Activated T-cell treated with anti-CD3 and anti-CD28 coated beads, Interleukin-2, amount 50 U/mL, for 24 hours (primary cell): ENCODE data around the gene PRR22.

Experiments used
- DNase-seq: peaks from one replicate; pipeline ENCODE4 v3.0.0-alpha.2; 2020
- H3K27ac Mint-ChIP-seq: 2 replicates; pipeline ENCODE4 v1.8.0; 2020; ENCODE audit warnings: mild to moderate bottlenecking, mixed read lengths
- H3K27me3 Mint-ChIP-seq: 2 replicates; pipeline ENCODE4 v1.8.0; 2020; ENCODE audit warnings: mixed read lengths
- H3K36me3 Mint-ChIP-seq: 2 replicates; pipeline ENCODE4 v1.8.0; 2020; ENCODE audit warnings: low read depth, mixed read lengths
- H3K4me1 Mint-ChIP-seq: 2 replicates; pipeline ENCODE4 v1.8.0; 2020; ENCODE audit warnings: low read depth, mixed read lengths
- H3K4me3 Mint-ChIP-seq: 2 replicates; pipeline ENCODE4 v1.8.0; 2020; ENCODE audit warnings: mild to moderate bottlenecking, moderate library complexity, mixed read lengths
- H3K9me3 Mint-ChIP-seq: 2 replicates; pipeline ENCODE4 v1.8.0; 2020; ENCODE audit warnings: mixed read lengths

PRR22 gene

GRCh38 chr19:5784581-5785147, at the start of gene PRR22:
Gene PRR22 (minus strand): TSS chr19:5784746. CDS start chr19:5784660, 86 bp downstream.
- H3K9me3 Mint-ChIP-seq = no peaks in the 10 kb centered on the region
- H3K27ac Mint-ChIP-seq = no peak within 1 kb of the TSS
- no peak within 1 kb of the TSS for H3K4me3 Mint-ChIP-seq
- DNase-seq = no peak
- peaks cover 59% of the 10 kb centered on the region for H3K36me3 Mint-ChIP-seq
- peaks cover 8% of the 10 kb centered on the region for H3K4me1 Mint-ChIP-seq
- H3K27me3 Mint-ChIP-seq = no peaks in the 10 kb centered on the region

GRCh38 chr19:5832527-5833216, 48.1 kb upstream of the PRR22 start:
- no peak overlapping the region for H3K4me3 Mint-ChIP-seq
- H3K27me3 Mint-ChIP-seq = peaks cover 13% of the 10 kb centered on the region
- H3K9me3 Mint-ChIP-seq = no peaks in the 10 kb centered on the region
- H3K4me1 Mint-ChIP-seq = peaks cover 9% of the 10 kb centered on the region
- no peak overlapping the region for H3K27ac Mint-ChIP-seq
- H3K36me3 Mint-ChIP-seq = peaks cover 8% of the 10 kb centered on the region
- no peak for DNase-seq

GRCh38 chr19:5832061-5832460, 47.5 kb upstream of the PRR22 start:
- Mint-ChIP-seq H3K27me3 (peaks cover 8% of the 10 kb centered on the region), H3K36me3 (peaks cover 8% of the 10 kb centered on the region), H3K9me3 (no peaks in the 10 kb centered on the region), H3K4me3 (no peak overlapping the region), H3K4me1 (peaks cover 11% of the 10 kb centered on the region), H3K27ac (no peak overlapping the region)
- no peak for DNase-seq

- no peak overlapping the region for H3K4me3 Mint-ChIP-seq
- no peaks in the 10 kb centered on the region for H3K9me3 Mint-ChIP-seq
- DNase-seq = no peak
- H3K27ac Mint-ChIP-seq = no peak overlapping the region
- peaks cover 6% of the 10 kb centered on the region for H3K27me3 Mint-ChIP-seq
- H3K36me3 Mint-ChIP-seq = peaks cover 8% of the 10 kb centered on the region
- peaks cover 19% of the 10 kb centered on the region for H3K4me1 Mint-ChIP-seq
Measured at GRCh38 chr19:5831159-5831558, 46.6 kb upstream of the PRR22 start.

- Mint-ChIP-seq H3K4me1 (peaks cover 20% of the 10 kb centered on the region), H3K36me3 (peaks cover 8% of the 10 kb centered on the region), H3K9me3 (no peaks in the 10 kb centered on the region), H3K27ac (peak overlapping the region; percentile 68), H3K4me3 (peak overlapping the region; percentile 100), H3K27me3 (peaks cover 6% of the 10 kb centered on the region)
- DNase-seq = no peak
Measured at GRCh38 chr19:5829567-5830310, 45.2 kb upstream of the PRR22 start.

- peaks cover 8% of the 10 kb centered on the region for H3K36me3 Mint-ChIP-seq
- no peaks in the 10 kb centered on the region for H3K9me3 Mint-ChIP-seq
- DNase-seq = peak; percentile 69
- H3K4me3 Mint-ChIP-seq = peak overlapping the region; percentile 100
- peaks cover 20% of the 10 kb centered on the region for H3K4me1 Mint-ChIP-seq
- peak overlapping the region; percentile 100 for H3K27ac Mint-ChIP-seq
- peaks cover 3% of the 10 kb centered on the region for H3K27me3 Mint-ChIP-seq
Measured at GRCh38 chr19:5828661-5829566, 44.4 kb upstream of the PRR22 start.

GRCh38 chr19:5827891-5828660, 43.5 kb upstream of the PRR22 start:
- Mint-ChIP-seq H3K4me1 (peaks cover 20% of the 10 kb centered on the region), H3K4me3 (peak overlapping the region; percentile 100), H3K36me3 (peaks cover 8% of the 10 kb centered on the region), H3K27ac (peak overlapping the region; percentile 100), H3K27me3 (no peaks in the 10 kb centered on the region), H3K9me3 (no peaks in the 10 kb centered on the region)
- peak; percentile 99 for DNase-seq

GRCh38 chr19:5827342-5827890, 42.9 kb upstream of the PRR22 start:
- H3K27ac Mint-ChIP-seq = peak overlapping the region; percentile 91

GRCh38 chr19:5826531-5827341, 42.2 kb upstream of the PRR22 start:
- H3K36me3 Mint-ChIP-seq = peaks cover 8% of the 10 kb centered on the region
- peak overlapping the region; percentile 91 for H3K27ac Mint-ChIP-seq
- H3K27me3 Mint-ChIP-seq = no peaks in the 10 kb centered on the region
- DNase-seq = peak; percentile 46
- no peaks in the 10 kb centered on the region for H3K9me3 Mint-ChIP-seq
- peak overlapping the region; percentile 81 for H3K4me3 Mint-ChIP-seq
- H3K4me1 Mint-ChIP-seq = peaks cover 20% of the 10 kb centered on the region

More at GRCh38 chr19:5827342-5827890, 42.9 kb upstream of the PRR22 start:
- no peaks in the 10 kb centered on the region for H3K27me3 Mint-ChIP-seq
- peak overlapping the region; percentile 81 for H3K4me3 Mint-ChIP-seq
- peaks cover 8% of the 10 kb centered on the region for H3K36me3 Mint-ChIP-seq
- no peak for DNase-seq
- peaks cover 20% of the 10 kb centered on the region for H3K4me1 Mint-ChIP-seq
- H3K9me3 Mint-ChIP-seq = no peaks in the 10 kb centered on the region

GRCh38 chr19:5825178-5825577, 40.6 kb upstream of the PRR22 start:
- H3K9me3 Mint-ChIP-seq = no peaks in the 10 kb centered on the region
- no peaks in the 10 kb centered on the region for H3K27me3 Mint-ChIP-seq
- peaks cover 8% of the 10 kb centered on the region for H3K36me3 Mint-ChIP-seq
- H3K4me3 Mint-ChIP-seq = no peak overlapping the region
- DNase-seq = no peak
- H3K4me1 Mint-ChIP-seq = peaks cover 19% of the 10 kb centered on the region
- H3K27ac Mint-ChIP-seq = no peak overlapping the region

- Mint-ChIP-seq H3K27ac (no peak overlapping the region), H3K27me3 (no peaks in the 10 kb centered on the region), H3K9me3 (no peaks in the 10 kb centered on the region), H3K36me3 (peaks cover 8% of the 10 kb centered on the region), H3K4me1 (peaks cover 17% of the 10 kb centered on the region), H3K4me3 (no peak overlapping the region)
- DNase-seq = no peak
Measured at GRCh38 chr19:5824751-5825150, 40.2 kb upstream of the PRR22 start.

GRCh38 chr19:5823579-5824281, 39.2 kb upstream of the PRR22 start:
- H3K36me3 Mint-ChIP-seq = peaks cover 7% of the 10 kb centered on the region
- H3K9me3 Mint-ChIP-seq = no peaks in the 10 kb centered on the region
- H3K27me3 Mint-ChIP-seq = no peaks in the 10 kb centered on the region
- H3K4me1 Mint-ChIP-seq = peaks cover 15% of the 10 kb centered on the region
- H3K4me3 Mint-ChIP-seq = no peak overlapping the region
- H3K27ac Mint-ChIP-seq = no peak overlapping the region
- DNase-seq = no peak
